AG04450 (cell line): ENCODE results near the gene SPACA7. TPM values are rescaled to one million over a fixed set of nuclear protein-coding genes. Genes with fewer than 3 reads are reported as not detected.

ENCODE experiments used
- CTCF ChIA-PET: fragments of 300-600, 350-600 bp; formaldehyde crosslinking; extraction: SDS; loops from one replicate; lab custom pipeline; 2022; ENCODE audit warnings: antibody characterized with exemption, inconsistent platforms; lab: Charles Lee
- POLR2A ChIA-PET: fragments of 350-600 bp; formaldehyde crosslinking; extraction: SDS; loops from one replicate; lab custom pipeline; 2021; ENCODE audit warnings: antibody characterized with exemption, inconsistent platforms; lab: Yijun Ruan, JAX
- DNase-seq: peaks from one replicate; pipeline ENCODE4 v3.0.0-alpha.2; 2011; ENCODE audit warnings: low read depth, low spot score
- H3K27ac ChIP-seq: one replicate; pipeline ENCODE4 v1.5.1; 2012; ENCODE audit warnings: low read depth, low read length, control low read depth
- H3K27me3 ChIP-seq: one replicate; pipeline ENCODE4 v1.6.0; 2012; ENCODE audit warnings: low read length; ENCODE audit not compliant: control insufficient read depth, insufficient read depth
- H3K4me3 ChIP-seq: 2 replicates; pipeline ENCODE4 v1.5.1; 2011; ENCODE audit warnings: mild to moderate bottlenecking, low read depth, low read length, control low read depth
- H3K9me3 ChIP-seq: 2 replicates; pipeline ENCODE4 v1.5.1; 2012; ENCODE audit warnings: low read length; ENCODE audit not compliant: control insufficient read depth, insufficient read depth
- polyA plus RNA-seq: library from polyadenylated mRNA; depleted of rRNA; stranded (reverse); fragments of >200 nt; gene quantifications from 2 replicates; pipeline ENCODE4 v1.2.3, GENCODE V29; 2011
- TF ChIP-seq, protein P1 (sequence below): IDR thresholded peaks from 2 replicates; pipeline ENCODE4 v1.5.1; 2011; ENCODE audit warnings: low read depth, low read length, control low read depth, inconsistent platforms

Gene SPACA7
- polyA plus RNA-seq, 1 experiment: not detected

DNA sequence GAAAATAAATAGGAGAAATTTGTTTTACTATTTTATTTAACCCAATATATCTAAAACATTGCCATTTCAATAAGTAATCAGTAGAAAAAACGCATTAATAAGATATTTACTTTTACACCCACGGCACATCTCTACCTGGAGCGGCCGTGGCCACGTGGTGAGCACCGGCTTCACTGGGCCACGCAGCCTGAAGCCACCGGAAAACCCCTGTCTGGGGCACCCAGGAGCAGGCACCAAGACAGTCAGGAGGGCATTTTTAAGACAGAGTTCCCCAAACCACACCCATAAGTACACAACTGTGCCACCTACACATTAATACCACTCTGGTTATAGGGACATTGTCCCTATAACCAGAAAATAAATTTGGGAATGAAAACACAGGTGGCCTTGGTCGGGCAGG lies 80.9 kb downstream of the SPACA7 start:
- CTCF ChIA-PET: no interaction called here
- Histone ChIP-seq H3K9me3 (peaks cover 30% of the 10 kb centered on the region), H3K4me3 (no peak overlapping the region), H3K27me3 (no peaks in the 10 kb centered on the region), H3K27ac (no peak overlapping the region)
- DNase-seq: no peak
- TF ChIP-seq, protein P1, sequence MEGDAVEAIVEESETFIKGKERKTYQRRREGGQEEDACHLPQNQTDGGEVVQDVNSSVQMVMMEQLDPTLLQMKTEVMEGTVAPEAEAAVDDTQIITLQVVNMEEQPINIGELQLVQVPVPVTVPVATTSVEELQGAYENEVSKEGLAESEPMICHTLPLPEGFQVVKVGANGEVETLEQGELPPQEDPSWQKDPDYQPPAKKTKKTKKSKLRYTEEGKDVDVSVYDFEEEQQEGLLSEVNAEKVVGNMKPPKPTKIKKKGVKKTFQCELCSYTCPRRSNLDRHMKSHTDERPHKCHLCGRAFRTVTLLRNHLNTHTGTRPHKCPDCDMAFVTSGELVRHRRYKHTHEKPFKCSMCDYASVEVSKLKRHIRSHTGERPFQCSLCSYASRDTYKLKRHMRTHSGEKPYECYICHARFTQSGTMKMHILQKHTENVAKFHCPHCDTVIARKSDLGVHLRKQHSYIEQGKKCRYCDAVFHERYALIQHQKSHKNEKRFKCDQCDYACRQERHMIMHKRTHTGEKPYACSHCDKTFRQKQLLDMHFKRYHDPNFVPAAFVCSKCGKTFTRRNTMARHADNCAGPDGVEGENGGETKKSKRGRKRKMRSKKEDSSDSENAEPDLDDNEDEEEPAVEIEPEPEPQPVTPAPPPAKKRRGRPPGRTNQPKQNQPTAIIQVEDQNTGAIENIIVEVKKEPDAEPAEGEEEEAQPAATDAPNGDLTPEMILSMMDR: no peak
- POLR2A ChIA-PET: no interaction called here

DNA sequence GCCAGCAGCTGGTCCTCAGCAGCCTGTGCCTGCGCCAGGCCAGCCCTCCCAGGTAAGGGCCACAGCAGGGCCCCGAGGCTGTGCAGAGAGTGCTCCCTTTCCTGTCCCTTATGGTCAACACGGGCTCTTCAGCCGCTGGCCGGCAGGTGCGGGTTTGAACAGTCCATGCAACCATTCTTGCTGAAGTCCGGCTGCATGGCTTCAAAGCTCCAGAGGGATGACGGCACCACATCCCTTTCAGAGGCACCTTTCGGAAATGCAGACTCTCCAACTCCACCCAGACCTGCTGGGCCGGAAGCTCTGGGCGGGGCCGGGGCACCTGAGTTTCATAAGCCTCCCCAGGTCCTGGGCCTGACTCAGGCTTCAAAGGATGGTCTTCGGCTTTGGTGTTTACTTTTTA lies 81.3 kb downstream of the SPACA7 start:
- CTCF ChIA-PET: no interaction called here
- DNase-seq: no peak
- Histone ChIP-seq H3K27me3 (no peaks in the 10 kb centered on the region), H3K27ac (no peak overlapping the region), H3K4me3 (no peak overlapping the region), H3K9me3 (peaks cover 26% of the 10 kb centered on the region)
- POLR2A ChIA-PET: no interaction called here
- TF ChIP-seq, protein P1: no peak

DNA sequence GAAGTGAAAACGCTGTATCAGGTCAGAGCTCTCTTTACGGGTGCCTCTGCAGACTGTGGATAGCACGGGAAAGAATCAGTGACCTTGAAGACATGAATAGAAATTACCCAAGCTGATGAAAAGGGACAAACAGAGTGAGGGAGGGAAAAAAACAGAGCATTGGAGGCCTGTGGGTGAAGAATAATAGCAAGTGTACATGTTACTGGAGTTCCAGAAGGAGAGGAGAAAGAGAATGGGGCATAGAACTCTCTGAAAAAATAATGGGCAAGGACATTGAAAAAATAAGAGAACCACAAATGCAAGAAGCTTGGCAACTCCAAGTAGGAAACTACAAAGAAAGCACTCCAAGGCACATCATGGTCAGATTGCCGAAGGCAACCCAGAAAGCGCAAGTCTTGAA lies 86.3 kb downstream of the SPACA7 start:
- H3K4me3 ChIP-seq: no peak overlapping the region
- no peak overlapping the region for H3K27ac ChIP-seq
- ChIA-PET POLR2A (no interaction called here), CTCF (no interaction called here)
- H3K9me3 ChIP-seq: peaks cover 15% of the 10 kb centered on the region; the same call in 1 of the 2 replicates
- TF ChIP-seq, protein P1: no peak
- no peaks in the 10 kb centered on the region for H3K27me3 ChIP-seq
- no peak for DNase-seq

GRCh38 chr13:112464720-112465119 lies 88.6 kb downstream of the SPACA7 start:
- Histone ChIP-seq H3K27ac (no peak overlapping the region), H3K4me3 (no peak overlapping the region), H3K27me3 (no peaks in the 10 kb centered on the region), H3K9me3 (peaks cover 14% of the 10 kb centered on the region; the same call in 1 of the 2 replicates)
- ChIA-PET POLR2A (no interaction called here), CTCF (no interaction called here)
- DNase-seq: no peak
- TF ChIP-seq, protein P1: no peak

DNA sequence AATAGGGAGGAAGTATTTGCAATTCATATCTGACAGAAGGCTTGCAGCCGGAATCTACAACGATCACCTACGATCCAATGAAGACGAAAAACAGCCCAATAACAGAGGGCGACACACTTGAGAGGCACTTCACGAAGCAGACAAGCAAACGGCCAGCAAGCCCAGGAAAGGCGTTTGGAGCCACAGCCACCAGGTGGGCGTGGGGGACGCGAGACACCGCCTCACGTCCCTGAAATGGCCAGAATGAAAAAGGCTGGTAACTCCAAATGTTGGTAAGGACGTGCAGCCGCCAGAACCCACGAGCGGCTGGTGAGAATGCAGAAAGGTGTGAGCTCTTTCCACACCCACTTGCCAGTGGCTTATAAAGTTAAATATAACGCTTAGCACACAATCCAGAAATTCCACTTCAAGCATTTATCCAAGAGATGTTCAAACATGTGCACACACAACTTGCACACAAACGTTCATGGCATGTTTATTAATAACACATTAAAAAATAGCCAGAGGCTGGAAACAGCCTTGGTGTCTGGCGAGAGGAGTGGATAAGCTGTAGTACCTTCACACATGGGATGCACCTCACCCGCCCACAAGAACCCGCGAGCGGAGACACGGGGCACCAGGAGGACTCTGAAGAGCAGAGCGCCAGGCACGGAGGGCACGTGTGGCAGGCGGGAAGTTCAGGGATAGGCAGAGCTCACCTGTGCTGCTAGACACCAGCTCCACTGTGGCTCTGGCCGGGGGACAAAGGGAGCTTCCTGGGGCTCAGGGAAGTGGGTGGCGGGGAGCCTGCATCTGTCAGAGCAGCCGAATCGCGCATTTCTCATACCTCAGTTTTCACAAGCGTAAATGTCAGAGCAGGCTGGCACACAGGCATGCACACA lies 89.3 kb downstream of the SPACA7 start:
- no peak overlapping the region for H3K27ac ChIP-seq
- DNase-seq: no peak
- H3K4me3 ChIP-seq: no peak overlapping the region
- H3K27me3 ChIP-seq: no peaks in the 10 kb centered on the region
- ChIA-PET CTCF (no interaction called here), POLR2A (no interaction called here)
- TF ChIP-seq, protein P1: no peak
- H3K9me3 ChIP-seq: peaks cover 14% of the 10 kb centered on the region; the same call in 1 of the 2 replicates
